SK-MEL-5 (cell line): ENCODE measurements around the gene ANXA11. TPM values are rescaled to one million over a fixed set of nuclear protein-coding genes. Genes with fewer than 3 reads are reported as not detected.

Source experiments
- DNase-seq: peaks from one replicate; pipeline ENCODE4 v3.0.0-alpha.2; 2016; ENCODE audit warnings: low read depth, low spot score
- in situ Hi-C: cut with HindIII; loops from 2 replicates; pipeline ENCODE4 v1.10.0; 2016; ENCODE audit warnings: low sequenced_read_pairs, high pct_unique_total_duplicates, low pct_unique_long_range_greater_than_20kb
- total RNA-seq: library from RNA; depleted of rRNA; stranded (reverse); fragments of >200 nt; shearing (Covaris generic); gene quantifications from 2 replicates; pipeline ENCODE4 v1.2.3, GENCODE V29; 2014

The ANXA11 gene
- total RNA-seq, 1 experiment from 2014 or later, result 66.3 TPM

GRCh38 chr10:80174641-80175395 is 30.5 kb downstream of the ANXA11 start:
- in situ Hi-C loops, result no loop called here
- DNase-seq, result no peak

- in situ Hi-C loops, result no loop called here
Measured at GRCh38 chr10:80173466-80173865, 31.9 kb downstream of the ANXA11 start.

GRCh38 chr10:80172896-80173295 is 32.4 kb downstream of the ANXA11 start:
- in situ Hi-C loops, result no loop called here
- no peak for DNase-seq

More at GRCh38 chr10:80173466-80173865, 31.9 kb downstream of the ANXA11 start:
- DNase-seq, result no peak

GRCh38 chr10:80171248-80171660 is 34.1 kb downstream of the ANXA11 start:
- in situ Hi-C loops, result no loop called here

GRCh38 chr10:80170641-80171040 is 34.7 kb downstream of the ANXA11 start:
- in situ Hi-C loops, result no loop called here
- DNase-seq, result no peak

More at GRCh38 chr10:80171248-80171660, 34.1 kb downstream of the ANXA11 start:
- no peak for DNase-seq

- DNase-seq, result no peak
- in situ Hi-C loops, result no loop called here
Measured at GRCh38 chr10:80170026-80170425, 35.3 kb downstream of the ANXA11 start.

GRCh38 chr10:80168679-80169380 is 36.5 kb downstream of the ANXA11 start:
- DNase-seq, result peak; percentile 34
- in situ Hi-C loops, result no loop called here

- DNase-seq, result no peak
- in situ Hi-C loops, result no loop called here
Measured at GRCh38 chr10:80168162-80168511, 37.2 kb downstream of the ANXA11 start.

GRCh38 chr10:80167471-80168161 is 37.7 kb downstream of the ANXA11 start:
- DNase-seq, result no peak
- in situ Hi-C loops, result no loop called here

- no peak for DNase-seq
- in situ Hi-C loops, result no loop called here
Measured at GRCh38 chr10:80166581-80167470, 38.5 kb downstream of the ANXA11 start.

GRCh38 chr10:80165173-80165572 is 40.2 kb downstream of the ANXA11 start:
- DNase-seq, result no peak
- in situ Hi-C loops, result no loop called here

- in situ Hi-C loops, result no loop called here
- DNase-seq, result no peak
Measured at GRCh38 chr10:80164596-80164995, 40.7 kb downstream of the ANXA11 start.

- in situ Hi-C loops, result no loop called here
- no peak for DNase-seq
Measured at GRCh38 chr10:80163741-80164341, 41.5 kb downstream of the ANXA11 start.

- peak; percentile 41 for DNase-seq
- in situ Hi-C loops, result no loop called here
Measured at GRCh38 chr10:80161321-80162083, 43.8 kb downstream of the ANXA11 start.

GRCh38 chr10:80160361-80161320 is 44.7 kb downstream of the ANXA11 start:
- no peak for DNase-seq
- in situ Hi-C loops, result no loop called here
